HG03354 (cell line): ENCODE measurements around the gene LGR6.
"Not testable (repeated sequence)": the region's sequence is repeated elsewhere in the genome, so short reads cannot be mapped to it uniquely, and the experiment has no call there.

Source experiments
- ATAC-seq: cut with Tn5 transposase; IDR thresholded peaks from one replicate; pipeline ENCODE4 v1.9.1; 2021; ENCODE audit warnings: mild to moderate bottlenecking; ENCODE audit not compliant: unreplicated experiment, poor library complexity, severe bottlenecking

The LGR6 gene

GRCh38 chr1:202158810-202159533 lies 34.6 kb upstream of the LGR6 start:
- no peak for ATAC-seq

- no peak for ATAC-seq
These were observed 33.8 kb upstream of the LGR6 start for GRCh38 chr1:202159534-202160371.

GRCh38 chr1:202160377-202160940 lies 33.1 kb upstream of the LGR6 start, which contains the start of gene PTPN7:
PTPN7 (minus strand) TSS chr1:202160602; CDS start chr1:202159402, 1,200 bp downstream.
- peak; percentile 47 for ATAC-seq

DNA sequence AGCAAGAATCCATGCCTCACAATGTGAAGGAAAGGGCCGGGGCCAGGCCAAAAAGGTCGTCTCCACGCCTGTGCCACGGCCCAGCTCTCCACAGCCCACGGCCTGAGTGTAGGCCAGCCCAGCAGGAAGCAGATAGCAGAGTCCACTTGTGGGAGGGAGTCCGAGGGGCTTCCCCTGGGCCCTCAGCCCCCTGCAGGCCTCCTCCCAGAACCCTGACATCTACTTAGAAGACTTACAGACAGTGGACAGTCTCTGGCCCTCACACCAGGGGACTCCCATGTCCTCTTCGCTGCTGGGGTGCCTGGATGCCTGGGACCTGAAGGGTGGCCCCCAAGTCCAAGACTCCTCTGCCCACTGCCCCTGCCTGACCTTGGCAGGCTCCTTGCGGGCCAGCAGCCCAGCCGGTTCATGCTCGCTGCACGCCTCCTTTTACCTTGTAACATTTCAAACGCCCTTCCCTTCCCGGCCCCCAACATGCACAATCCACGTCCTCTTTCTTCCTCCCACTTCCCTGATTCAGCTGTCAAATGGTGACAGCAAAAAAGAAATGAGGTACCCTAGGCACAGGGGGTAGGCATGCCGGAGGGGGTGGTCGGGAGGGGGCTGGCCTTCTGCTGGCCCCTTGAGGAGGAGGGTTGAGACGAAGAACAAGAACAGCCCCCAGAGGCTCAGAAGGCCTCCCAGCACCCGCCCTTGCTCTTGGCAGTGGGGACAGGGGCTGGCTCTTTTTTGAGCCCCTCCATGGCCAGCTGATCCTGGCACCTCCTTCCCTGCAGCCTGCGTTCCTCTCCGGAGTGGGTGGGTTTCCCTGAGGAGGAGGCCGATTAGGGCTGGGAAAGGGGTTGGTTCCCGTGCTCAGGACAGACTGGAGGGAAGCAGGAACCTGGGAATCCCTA lies 32.2 kb upstream of the LGR6 start:
- ATAC-seq = no peak

- peak; percentile 35 for ATAC-seq
These were observed 31.6 kb upstream of the LGR6 start for GRCh38 chr1:202162047-202162417.

DNA sequence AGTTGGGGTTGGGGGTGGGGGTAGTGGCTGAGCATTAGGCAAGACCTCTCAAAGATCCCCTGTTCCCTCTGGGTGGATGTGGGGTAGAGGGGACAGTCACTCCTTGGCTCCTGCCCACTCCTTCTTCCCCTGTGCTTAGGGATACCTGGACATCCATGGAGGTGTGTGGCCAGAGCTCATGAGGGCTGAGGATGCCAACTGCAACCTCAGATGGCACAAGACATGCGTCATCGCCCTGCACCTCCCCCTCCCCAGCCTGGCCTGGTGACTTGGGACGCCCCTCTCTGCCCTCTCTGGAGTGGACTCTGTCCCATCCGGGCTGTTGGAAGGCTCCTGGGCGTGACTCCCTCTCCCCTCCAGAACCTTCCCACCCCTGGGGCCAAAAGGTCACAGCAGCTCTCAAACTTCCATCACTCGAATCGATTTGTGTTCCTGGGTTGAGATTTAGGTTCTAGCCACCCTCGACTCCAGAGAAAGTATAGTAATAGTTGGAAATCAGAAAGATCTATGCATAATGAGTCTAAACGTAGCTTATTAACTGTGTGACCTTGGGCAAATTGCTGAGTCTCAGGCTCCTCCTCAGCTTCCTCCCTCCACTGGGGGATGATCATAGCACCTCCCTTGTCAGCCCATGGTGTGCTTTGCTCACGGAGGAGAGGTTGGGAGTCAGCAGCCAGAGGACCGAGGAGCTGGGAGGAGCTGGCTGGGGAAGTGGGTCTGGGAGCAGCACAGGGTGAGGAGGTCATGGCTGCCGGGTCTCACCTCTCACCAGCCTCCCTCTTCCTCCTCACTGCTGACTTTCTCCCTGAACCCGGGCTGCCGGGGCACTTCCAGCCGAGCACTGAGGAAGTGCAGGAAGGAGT lies 30.9 kb upstream of the LGR6 start:
- ATAC-seq = no peak

DNA sequence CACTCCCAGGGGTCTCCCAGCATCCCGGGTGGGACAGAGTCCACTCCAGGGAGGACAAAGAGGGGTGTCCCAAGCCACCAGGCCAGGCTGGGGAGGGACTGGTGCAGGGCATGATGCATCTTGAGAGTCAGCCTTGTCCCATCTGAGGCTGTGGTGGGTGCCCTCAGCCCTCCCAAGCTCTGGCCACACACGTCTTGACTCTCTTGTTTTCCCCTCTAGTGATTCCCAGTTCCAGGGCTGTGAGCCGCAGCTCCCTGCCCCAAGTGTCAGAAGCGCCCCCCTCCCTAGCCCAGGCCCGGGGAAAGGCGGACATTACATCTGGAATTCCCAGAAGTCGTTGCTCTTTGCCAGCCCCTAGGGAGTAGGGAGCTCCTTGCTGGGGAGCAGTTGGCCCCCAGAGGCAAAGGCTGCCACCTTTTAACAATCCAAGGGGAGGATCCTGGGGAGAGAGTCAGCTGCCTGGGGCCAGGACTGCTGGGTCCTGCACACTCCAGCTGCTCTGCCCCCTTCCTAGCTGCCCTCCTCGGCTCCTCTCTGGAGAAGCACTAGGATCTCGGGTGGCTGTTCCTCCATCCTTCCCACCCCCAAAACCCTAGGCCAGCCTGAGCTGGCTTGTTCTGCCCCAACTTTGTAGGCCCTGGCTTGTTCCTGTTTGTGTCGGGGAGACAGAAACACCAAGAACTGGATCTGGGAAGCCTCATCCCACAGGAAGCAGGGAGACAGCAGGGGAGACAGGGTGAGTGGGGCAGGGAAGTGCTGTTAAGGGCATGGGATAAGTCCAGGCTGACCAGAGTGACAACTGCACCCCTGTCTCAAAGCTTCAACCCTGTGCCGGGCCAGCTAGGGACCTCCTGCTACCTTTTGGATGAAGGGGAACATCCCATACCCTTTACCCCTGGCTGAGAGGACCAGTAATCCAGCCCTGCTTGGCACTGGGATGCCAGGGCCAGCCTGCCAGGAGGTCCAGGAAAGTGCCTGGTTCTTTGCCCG lies 30.0 kb upstream of the LGR6 start:
- no peak for ATAC-seq

DNA sequence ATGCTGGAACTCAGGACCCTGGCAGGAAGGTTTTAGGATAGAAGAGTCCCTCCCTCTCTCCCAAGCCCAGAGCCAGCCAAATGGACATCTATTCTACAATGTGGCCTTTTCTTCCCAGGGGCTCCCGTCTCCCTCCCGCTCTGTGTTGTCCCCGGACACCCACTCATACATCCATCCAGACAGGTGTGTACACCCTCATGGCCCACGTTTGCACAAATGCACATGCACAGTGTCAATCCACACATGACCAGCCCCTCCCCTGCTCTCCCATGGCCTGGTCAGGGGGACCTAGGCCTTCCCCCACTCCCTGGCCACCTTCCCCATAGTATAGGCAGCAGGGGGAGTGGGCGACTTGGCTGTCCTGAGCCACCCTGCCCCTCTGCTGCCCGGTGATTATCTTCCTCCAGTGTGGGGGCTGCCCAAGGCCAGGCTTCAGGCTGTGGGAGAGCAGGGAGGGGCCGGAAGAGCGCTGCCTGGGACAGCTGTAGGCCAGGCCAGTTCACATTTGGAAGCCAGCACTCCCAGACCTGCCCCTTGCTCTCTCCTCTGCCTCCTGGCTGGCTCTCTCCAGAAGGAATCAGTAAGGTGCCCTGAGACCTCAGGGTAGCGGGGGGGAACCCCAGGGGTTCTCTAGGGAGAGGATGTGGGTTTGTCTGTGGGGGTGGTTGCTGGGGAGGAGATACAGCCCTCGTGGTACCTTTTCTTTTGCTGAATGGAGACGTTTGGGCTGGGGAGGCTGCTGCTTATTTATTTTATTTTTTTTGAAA lies 29.1 kb upstream of the LGR6 start:
- peak; percentile 62 for ATAC-seq

DNA sequence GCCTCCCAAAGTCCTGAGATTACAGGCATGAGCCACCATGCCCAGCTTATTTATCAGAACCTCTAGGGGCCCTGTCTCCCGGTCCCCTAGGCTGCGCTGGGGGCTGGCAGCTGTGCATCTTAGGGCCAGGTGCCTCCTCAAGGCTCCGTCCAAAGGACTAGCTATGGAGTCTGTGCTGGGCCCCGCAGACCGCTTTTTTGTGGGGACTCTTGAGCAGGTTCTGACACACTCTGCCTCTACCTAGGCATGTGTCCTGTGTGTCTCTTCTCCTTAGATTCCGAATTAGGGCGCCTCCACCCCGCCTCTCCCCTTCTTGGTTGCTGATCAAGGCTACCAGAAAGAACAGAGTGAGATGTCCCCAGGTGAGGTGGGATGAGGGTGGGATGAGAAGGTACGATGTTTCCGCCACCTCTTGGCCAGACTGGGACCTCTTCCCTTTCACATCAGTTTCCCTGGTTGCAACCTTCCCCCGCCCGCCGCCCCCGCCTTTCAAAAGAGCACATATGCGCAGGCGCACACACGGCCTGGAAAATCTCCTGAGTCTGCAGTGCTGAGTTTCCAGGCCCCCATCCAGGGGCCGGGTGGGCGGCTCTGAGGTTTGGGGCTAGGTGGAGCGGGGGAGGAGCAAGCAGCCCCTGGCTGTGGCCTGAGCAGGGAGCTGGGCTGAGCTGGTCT lies 28.2 kb upstream of the LGR6 start:
- no peak for ATAC-seq

DNA sequence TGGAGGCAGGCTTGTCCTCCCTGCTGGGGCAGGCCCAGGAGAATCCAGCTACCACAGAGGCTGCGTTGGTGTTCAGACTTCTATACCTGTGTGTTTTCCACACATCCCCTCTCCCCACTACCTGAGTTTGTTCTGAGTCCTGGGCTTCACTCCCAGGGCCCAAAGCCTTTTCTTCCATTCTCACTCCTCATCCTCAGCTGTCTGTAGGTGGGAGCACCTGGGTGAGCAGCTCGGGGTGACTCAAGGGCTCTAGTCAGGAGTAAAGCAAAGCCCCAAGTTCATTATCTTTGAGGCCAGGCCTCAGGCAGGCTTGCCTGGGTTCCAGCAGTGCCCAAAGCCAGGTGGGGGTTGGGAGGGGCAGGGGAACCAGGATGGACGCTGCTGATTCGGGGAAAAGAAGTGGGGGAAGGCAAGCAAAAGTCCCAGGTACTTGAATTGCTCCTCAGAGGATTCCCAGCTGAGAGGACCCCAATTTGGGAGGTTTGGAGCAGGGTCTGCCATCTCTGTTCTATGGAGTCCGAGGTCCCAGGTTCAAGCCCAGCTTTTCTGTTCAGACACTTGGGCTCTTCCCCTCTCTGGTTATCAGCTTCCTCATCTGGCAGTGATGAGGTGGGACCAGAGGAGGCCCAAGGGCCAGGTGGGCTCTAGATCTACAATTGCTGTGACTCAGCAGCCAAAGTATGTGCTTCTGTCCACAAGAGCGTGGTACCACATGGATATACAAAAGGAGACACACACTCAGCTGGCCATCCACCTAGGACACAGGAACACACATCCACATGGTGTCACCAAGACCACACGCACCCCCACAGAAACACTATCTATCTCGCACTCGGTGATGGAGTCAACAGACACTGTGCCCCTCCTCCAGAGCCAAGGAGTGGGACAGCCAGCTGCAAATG lies 27.4 kb upstream of the LGR6 start:
- no peak for ATAC-seq

GRCh38 chr1:202167054-202167453 lies 26.5 kb upstream of the LGR6 start:
- ATAC-seq = not testable (repeated sequence)

DNA sequence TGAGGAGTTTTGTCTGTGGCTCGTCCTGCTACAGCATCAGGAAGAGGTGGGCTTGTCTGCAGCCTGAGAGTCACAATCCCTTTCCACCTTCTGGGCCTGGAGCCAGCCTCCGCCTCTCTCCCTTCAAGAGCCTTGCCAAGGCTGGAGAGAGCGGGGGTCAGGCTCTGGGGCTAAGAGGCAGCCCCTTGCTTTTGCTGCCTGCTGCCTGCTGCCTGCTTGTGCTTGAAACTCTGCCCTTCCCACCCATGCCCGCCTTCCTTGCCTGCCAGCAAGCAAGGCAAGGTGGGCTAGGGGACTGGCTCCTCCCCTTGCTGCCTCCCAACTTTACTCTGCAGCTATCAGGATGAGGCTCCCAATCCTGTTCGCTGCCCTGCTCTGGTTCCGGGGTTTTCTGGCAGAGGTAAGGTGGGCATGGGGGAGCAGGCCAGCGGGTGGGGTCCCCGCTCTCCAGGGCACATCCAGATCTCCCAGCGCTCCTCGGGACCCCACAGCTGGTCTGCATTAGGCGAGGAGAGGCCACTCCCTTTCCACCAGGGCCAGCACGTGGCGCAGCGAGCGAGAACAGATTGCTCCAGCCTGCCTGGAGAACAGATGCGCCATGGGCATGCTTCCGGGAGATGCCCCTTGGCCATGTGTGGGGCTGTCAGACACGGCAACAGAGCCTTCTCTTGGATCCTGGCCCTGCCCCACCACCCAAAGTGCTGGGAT lies 25.7 kb upstream of the LGR6 start:
- no peak for ATAC-seq

DNA sequence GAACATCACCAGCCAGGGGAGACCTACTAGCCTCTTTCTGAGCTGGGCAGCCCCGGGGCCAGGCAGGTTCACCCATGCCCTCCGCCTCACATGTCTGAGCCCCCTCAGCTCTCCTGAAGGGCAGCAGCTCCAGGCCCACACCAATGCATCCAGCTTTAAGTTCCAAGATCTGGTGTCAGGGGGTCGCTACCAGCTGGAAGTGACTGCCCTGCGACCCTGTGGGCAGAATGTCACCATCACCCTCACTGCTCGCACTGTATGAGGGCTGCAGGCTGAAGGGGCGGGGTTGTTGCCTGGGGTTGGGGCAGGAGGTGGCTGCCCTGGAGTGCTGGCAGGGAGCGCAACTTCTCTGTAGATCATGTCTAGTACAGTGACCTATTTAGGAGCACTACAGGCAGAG lies 24.7 kb upstream of the LGR6 start:
- ATAC-seq = no peak

DNA sequence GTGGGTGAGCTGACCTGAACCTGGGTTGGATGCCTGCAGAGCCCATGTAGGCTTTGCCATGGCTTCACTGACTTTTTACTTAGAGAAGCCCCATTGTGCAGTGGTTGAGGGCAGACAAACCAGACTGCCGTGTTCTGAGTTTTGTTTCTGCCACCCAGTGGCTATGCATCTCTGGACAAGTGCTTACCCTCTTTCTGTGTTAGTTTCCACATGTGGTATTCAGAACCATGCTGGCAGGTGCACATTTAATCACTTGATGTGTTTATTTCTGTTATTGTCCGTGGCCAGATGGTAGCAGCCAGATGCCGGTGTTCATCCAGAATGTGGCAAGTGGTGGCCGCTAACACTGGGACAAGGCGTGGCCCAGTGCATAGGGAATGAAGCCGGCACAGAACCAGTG lies 22.9 kb upstream of the LGR6 start:
- ATAC-seq = no peak
